Measurements from ENCODE around the gene CACNA2D3.
"Not testable (repeated sequence)": the region's sequence is repeated elsewhere in the genome, so short reads cannot be mapped to it uniquely, and the experiment has no call there.

CACNA2D3 gene

DNA sequence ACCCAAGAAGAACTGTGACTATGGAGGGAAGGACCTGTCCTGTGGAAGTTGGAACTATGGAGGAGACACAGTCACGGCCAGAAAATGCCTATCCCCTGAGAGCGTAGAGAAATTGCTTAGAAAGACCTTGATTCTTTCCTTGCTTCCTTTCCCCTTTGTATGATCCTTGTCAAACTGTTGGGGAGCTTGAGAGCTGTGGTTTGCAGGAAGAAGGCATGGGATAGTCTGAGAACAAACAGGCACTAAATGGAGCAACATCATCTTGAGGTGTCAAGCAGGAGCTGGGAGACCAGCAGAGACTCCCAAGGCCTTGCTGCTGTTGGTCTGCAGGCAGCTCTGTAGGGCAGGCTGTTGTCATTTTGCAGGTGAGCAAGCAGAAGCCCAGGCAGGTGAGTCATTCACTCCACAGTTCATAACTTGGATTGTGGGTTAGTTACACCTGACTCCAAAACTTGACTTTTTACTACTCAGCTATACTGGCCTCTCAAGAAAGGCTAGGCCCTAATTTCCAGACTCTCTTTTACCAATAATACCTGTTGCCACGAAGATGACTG, 506.6 kb downstream of the CACNA2D3 start:
- Histone ChIP-seq H3K36me3 (ENCODE audit: low read length) (no peaks in the 10 kb centered on the region), H3K79me2 (ENCODE audit: insufficient read depth, low read length) (no peaks in the 10 kb centered on the region), H3K9me3 (ENCODE audit: insufficient read depth, low read length) (no peaks in the 10 kb centered on the region), H3K27ac (ENCODE audit: low read depth, low read length) (no peak overlapping the region), H3K9ac (ENCODE audit: low read length) (no peak overlapping the region), H3F3A (ENCODE audit: insufficient read depth) (no peaks in the 10 kb centered on the region), H2AFZ (ENCODE audit: low read depth, low read length, severe bottlenecking) (no peak overlapping the region), H3K9me2 (replicated peaks; ENCODE audit: insufficient read depth, low read length) (no peaks in the 10 kb centered on the region), H3K4me3 (ENCODE audit: insufficient read depth, low read length, poor library complexity, severe bottlenecking) (no peak overlapping the region), H4K20me1 (ENCODE audit: low read depth, low read length) (no peaks in the 10 kb centered on the region), H3K4me2 (ENCODE audit: low read depth, low read length, poor library complexity, severe bottlenecking) (no peak overlapping the region), H3K27me3 (ENCODE audit: low read length) (no peaks in the 10 kb centered on the region)
- no peak for TF ChIP-seq EZH2phosphoT487 (conservative IDR thresholded peaks at IDR 0.05; ENCODE audit: low read length)
- TF ChIP-seq, protein P1, sequence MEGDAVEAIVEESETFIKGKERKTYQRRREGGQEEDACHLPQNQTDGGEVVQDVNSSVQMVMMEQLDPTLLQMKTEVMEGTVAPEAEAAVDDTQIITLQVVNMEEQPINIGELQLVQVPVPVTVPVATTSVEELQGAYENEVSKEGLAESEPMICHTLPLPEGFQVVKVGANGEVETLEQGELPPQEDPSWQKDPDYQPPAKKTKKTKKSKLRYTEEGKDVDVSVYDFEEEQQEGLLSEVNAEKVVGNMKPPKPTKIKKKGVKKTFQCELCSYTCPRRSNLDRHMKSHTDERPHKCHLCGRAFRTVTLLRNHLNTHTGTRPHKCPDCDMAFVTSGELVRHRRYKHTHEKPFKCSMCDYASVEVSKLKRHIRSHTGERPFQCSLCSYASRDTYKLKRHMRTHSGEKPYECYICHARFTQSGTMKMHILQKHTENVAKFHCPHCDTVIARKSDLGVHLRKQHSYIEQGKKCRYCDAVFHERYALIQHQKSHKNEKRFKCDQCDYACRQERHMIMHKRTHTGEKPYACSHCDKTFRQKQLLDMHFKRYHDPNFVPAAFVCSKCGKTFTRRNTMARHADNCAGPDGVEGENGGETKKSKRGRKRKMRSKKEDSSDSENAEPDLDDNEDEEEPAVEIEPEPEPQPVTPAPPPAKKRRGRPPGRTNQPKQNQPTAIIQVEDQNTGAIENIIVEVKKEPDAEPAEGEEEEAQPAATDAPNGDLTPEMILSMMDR (IDR thresholded peaks at IDR 0.05; ENCODE audit: insufficient read depth, low read length, poor library complexity, severe bottlenecking) = no peak

DNA sequence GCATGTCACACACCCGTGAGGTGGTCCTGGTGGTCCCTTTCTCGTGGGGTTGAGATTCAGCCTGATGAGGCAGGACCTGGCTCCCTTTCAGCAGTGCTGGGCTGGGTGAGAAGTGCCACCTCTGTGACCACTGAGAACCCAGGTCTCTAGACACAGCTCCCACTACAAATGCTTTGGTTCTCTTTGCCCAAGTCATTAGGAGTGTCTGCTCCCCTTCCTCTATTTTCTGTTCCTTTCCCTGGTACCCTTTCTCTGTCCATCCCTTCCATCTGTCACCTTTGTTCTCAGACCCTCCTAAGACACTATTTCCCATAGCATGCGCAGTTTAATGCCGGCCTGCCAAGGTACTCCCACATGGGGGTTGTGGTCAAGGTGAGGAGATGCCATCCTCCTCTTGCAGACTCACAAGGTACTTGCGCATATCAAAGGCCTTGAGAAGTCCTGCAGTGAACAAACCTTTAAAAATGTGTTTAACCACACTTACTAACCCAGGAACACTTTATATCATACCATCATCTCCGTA, 507.8 kb downstream of the CACNA2D3 start:
- TF ChIP-seq, protein P1 (IDR thresholded peaks at IDR 0.05; ENCODE audit: insufficient read depth, low read length, poor library complexity, severe bottlenecking) = no peak
- TF ChIP-seq EZH2phosphoT487 (conservative IDR thresholded peaks at IDR 0.05; ENCODE audit: low read length) = no peak
- Histone ChIP-seq H3K27ac (ENCODE audit: low read depth, low read length) (no peak overlapping the region), H3K27me3 (ENCODE audit: low read length) (no peaks in the 10 kb centered on the region), H3K36me3 (ENCODE audit: low read length) (no peaks in the 10 kb centered on the region), H3K4me3 (ENCODE audit: insufficient read depth, low read length, poor library complexity, severe bottlenecking) (no peak overlapping the region), H3K9me2 (replicated peaks; ENCODE audit: insufficient read depth, low read length) (no peaks in the 10 kb centered on the region), H4K20me1 (ENCODE audit: low read depth, low read length) (no peaks in the 10 kb centered on the region), H3K79me2 (ENCODE audit: insufficient read depth, low read length) (no peaks in the 10 kb centered on the region), H3K9me3 (ENCODE audit: insufficient read depth, low read length) (no peaks in the 10 kb centered on the region), H3K4me2 (ENCODE audit: low read depth, low read length, poor library complexity, severe bottlenecking) (no peak overlapping the region), H2AFZ (ENCODE audit: low read depth, low read length, severe bottlenecking) (no peak overlapping the region), H3F3A (ENCODE audit: insufficient read depth) (no peaks in the 10 kb centered on the region), H3K9ac (ENCODE audit: low read length) (no peak overlapping the region)

DNA sequence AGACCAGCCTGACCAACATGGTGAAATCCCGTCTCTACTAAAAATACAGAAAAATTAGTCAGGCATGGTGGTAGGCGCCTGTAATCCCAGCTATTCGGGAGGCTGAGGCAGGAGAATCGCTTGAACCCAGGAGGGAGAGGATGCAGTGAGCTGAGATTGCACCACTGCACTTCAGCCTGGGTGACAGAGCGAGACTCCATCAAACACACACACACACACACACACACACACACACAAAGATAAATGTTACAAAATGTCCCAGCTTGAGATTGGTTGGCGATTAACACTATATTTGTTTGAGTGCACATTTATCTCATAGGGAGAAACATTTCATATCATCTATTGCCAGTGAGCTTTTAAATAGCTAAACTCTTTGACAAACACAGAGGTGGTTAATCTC, 508.6 kb downstream of the CACNA2D3 start:
- H3K79me2 ChIP-seq (ENCODE audit: insufficient read depth, low read length); H2AFZ ChIP-seq (ENCODE audit: low read depth, low read length, severe bottlenecking); H3K9me2 ChIP-seq (replicated peaks; ENCODE audit: insufficient read depth, low read length); H3K9me3 ChIP-seq (ENCODE audit: insufficient read depth, low read length); H3F3A ChIP-seq (ENCODE audit: insufficient read depth); H3K27ac ChIP-seq (ENCODE audit: low read depth, low read length); H3K4me3 ChIP-seq (ENCODE audit: insufficient read depth, low read length, poor library complexity, severe bottlenecking); H3K4me2 ChIP-seq (ENCODE audit: low read depth, low read length, poor library complexity, severe bottlenecking); H3K27me3 ChIP-seq (ENCODE audit: low read length); H4K20me1 ChIP-seq (ENCODE audit: low read depth, low read length); H3K36me3 ChIP-seq (ENCODE audit: low read length); H3K9ac ChIP-seq (ENCODE audit: low read length): not testable (repeated sequence)

DNA sequence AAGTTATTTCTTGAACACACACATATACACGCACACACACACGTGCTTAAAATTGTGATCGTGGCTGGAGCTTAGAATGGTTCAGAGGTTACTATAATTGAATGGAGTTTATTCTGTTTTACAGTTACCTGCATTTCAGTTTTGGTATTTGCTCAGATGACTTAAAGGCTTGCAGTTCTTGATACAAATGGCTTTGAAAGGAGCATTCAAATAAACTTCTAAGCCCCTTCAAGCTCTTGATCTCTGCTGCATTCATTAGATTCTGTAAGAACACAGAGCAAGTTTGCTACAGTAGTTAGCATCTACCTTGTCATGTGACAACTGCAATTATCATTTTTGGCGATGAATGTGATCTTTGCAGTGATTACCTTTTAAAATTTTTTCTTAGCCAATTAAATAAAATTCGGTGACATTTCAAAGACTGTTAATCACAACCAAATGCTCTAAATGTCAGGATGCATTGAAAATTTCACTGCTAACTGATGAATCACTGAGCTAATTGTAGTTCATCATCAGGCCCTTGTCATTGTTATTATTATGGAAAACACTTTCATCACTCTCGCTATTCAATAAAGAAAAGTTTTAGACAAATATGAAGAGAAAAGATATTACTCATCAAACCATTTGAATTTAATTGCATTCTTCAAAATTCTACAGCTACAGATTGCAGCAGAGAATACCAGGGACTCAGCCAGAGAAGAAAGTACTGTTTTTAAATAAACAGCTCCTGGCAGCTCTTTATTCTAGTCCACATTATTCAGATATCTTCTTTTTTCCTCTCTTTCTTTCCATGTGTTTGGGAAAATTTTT, 509.4 kb downstream of the CACNA2D3 start:
- Histone ChIP-seq H3K4me2 (ENCODE audit: low read depth, low read length, poor library complexity, severe bottlenecking) (no peak overlapping the region), H2AFZ (ENCODE audit: low read depth, low read length, severe bottlenecking) (no peak overlapping the region), H3K36me3 (ENCODE audit: low read length) (no peaks in the 10 kb centered on the region), H3K27me3 (ENCODE audit: low read length) (no peaks in the 10 kb centered on the region), H3K9me2 (replicated peaks; ENCODE audit: insufficient read depth, low read length) (no peaks in the 10 kb centered on the region), H3K4me3 (ENCODE audit: insufficient read depth, low read length, poor library complexity, severe bottlenecking) (no peak overlapping the region), H3K27ac (ENCODE audit: low read depth, low read length) (no peak overlapping the region), H3F3A (ENCODE audit: insufficient read depth) (no peaks in the 10 kb centered on the region), H3K79me2 (ENCODE audit: insufficient read depth, low read length) (no peaks in the 10 kb centered on the region), H4K20me1 (ENCODE audit: low read depth, low read length) (no peaks in the 10 kb centered on the region), H3K9me3 (ENCODE audit: insufficient read depth, low read length) (no peaks in the 10 kb centered on the region), H3K9ac (ENCODE audit: low read length) (no peak overlapping the region)
- TF ChIP-seq, protein P1 (IDR thresholded peaks at IDR 0.05; ENCODE audit: insufficient read depth, low read length, poor library complexity, severe bottlenecking) = no peak
- no peak for TF ChIP-seq EZH2phosphoT487 (conservative IDR thresholded peaks at IDR 0.05; ENCODE audit: low read length)

Measured in SU-DHL-6 (cell line).